NOMO-1 treated with DMSO at 0.1 percent for 48 hours (cell line): ENCODE measurements around the gene URB1.

Experiments used
- DNase-seq: peaks from one replicate; lab custom pipeline; 2025; ENCODE audit not compliant: unreplicated experiment; lab: John Stamatoyannopoulos, UW

Gene URB1

DNA sequence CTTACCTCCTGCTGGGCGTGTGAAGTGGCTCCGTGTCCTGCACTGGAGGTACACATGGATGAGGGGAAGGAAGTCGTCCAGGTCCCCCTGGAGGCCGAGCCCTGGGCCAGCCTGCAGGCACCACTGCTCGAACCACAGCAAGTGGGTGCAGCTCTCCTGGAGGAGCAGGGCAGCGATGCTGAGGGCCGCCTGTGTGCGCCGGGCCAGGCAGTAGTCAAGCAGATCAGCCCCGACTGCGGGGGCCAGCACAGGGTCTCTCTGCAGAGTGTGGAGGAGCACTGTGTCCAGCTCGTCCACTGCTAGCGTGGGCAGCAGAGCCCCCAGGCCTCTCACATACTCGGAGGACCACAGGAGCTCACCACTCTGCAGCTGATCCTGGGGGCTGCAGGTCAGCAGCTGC is 45.9 kb downstream of the URB1 start:
- no peak for DNase-seq

DNA sequence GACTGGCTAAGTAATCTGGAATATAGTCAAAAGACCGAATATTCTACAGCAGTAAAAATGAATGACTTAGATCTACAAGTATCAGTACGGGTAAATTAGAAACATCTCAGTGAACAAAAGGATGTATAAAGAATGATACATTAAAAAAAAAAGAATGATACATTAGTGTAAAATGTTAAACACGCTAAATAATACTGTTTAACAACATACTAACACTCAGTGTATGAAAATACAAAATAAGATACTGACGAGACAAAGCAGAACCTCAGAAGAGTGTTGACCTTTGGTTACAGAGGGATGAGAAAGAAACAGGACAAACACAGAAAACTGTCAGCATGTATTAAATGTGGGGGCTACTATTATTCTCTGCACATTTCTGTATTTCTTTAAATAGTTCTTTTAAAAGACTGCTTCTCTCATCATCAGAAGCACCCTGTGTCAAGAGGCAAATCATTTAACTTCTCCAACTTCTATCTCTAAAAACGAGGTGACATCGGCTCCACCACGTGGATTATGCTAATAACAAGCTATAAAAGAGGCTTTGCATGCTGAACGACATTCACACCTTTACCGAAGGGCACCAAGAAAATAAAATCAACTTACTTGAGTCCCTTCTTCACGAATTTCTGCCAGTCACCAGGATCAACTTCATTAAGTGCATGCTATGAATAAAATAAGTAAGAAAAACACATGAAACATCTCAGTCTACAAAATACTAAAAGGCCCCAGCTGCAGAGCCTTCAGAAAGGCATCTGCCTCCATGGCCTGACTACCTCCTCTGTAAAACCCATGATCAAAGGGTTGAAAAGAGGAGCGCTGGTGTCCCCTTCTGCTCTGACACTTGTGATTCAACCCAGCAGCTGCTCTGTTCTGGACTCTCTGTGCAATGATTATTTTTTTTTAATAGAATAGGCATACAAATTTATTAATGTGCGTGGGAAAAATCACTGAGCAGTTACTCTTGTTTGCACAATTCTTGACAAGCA is 51.7 kb downstream of the URB1 start:
- DNase-seq: no peak

DNA sequence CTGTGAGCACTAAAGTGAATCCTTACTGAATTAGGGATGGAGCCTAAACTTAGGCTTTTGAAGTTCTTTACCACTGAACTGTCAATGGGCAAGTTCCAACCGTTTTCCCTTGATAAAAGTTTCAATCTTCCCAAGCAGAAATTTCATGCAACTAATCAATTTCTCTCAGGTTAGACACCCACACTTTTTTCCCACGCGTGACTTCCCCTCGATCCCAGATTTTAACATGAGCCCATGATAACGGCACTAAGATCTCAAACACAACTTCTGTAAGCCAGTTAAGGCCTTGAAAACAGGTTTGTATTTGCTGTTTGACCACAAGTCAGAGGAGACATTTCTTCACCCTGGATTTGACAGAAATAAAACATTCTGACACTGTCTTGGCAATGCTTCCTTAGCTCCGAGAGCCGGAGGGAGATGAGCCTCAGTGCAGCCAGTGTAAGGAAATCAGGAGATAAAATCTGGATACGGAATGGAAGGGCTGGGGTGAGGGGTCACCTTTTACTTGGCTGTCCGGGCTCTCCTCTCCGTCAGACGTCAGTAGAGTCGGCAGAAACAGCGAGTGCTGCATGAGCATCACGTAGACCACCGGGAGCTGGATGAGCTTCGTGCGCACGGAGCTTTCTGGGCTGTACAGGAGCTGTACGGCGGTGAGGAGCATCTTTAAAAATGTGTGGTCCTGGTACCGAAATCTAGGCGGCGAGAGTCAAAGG is 54.4 kb downstream of the URB1 start:
- no peak for DNase-seq

DNA sequence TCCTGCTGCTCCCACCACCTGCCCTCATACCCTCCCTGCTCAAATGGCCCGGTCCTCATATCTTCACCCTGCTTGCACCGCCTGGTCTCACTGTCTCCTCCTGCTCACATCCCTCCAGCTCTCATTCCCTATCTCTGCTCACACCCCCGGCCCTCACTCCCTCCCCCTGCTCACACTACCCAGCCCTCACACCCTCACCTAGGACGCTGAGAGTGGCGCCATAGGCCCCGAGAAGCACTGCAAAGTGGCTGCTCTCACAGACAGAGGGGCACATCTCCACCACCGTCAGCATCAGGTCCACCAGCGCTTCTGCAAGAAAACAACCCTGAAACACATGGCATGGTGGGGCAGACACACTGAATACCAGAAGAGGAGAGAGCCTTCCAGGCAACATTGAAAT is 55.6 kb downstream of the URB1 start:
- no peak for DNase-seq

DNA sequence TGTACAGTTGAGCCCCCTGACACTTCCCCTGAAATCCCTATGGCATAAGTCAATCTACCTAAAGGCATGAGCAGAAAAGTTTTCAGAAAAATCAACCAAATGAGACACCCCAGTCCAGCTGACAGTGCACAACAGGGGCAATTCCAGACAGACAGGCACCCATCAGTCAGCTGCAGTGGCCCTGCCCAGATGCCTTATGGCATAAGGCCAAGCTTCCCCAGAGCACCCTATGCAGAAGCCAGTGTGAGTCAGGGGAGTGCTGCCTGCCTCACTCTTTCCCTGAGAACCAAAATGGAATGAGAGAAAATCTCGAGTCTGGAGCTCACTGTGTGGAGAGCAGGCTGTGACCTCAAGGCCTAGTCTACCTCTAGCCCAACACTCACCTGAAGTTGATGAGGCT is 56.1 kb downstream of the URB1 start:
- DNase-seq: no peak

DNA sequence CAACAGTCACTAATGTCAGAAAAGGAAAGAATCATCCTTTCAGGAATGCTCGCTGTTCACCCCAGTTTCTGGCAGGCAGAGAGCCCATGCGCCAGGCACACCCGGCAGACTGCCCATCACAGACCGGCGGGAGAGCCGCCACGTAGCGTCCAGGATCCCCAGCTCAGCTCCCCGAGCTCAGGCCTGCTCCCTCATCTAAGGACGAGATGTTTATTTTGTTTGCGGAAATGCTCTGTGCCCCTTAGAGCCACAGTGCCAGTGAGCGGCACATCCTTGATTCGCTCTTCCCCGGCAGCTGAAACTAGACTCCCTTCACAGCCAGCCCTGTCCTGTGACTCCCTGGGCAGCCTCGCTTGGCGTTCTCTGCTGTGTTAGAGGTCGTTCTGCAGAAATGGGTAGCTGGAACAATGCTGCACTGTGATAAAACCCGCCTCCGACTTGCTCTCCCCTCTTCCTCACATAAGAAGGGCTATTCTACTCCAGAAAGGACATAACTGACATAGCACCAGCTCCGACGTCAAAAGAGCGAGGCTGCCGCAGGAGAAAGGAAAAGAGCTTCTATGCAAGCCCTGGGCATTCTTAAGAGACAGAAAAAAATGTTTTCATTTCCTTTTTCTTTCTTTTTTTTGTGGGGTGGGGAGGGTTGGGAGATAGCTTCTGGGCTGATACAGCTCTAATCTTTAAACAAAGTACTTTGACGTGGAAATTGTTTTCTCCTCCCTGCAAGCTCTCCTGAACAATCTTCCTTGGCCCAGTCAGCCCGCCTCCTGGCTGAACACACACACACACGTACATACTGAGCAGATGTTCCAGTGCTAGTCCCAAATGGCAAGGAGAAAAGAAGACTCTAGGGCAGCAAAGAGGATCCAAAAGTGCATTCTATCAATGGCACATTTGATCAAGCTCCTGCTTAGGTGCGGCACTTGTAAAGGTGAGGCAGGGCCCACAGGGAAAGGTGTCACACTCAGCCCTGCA is 56.9 kb downstream of the URB1 start:
- DNase-seq: no peak

DNA sequence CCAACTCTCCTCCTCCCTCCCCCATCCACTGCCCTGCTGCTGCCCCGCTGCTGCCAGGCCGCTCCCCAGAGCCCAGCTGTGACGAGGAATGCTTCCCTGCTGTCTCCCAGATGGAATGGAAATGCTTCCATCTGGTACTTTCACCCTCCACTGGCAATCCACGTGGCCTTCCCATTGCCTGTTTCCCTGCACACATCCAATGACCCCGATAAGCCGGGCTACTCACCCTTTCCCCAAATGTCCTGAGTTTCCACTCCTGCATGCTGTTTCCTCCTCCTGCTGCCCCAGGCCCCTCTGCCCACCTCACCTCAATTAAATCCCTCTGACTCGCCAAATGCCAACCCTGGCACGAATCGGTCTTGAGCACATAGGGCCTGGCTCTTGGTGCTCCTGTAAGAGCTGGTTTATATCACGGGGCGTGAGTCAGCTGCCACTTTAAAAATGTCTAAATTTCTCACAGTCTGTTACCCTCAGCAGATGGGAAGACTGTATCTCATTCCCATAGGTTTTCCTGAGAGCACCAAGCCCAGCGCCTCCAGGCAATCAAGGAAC is 57.8 kb downstream of the URB1 start:
- no peak for DNase-seq

DNA sequence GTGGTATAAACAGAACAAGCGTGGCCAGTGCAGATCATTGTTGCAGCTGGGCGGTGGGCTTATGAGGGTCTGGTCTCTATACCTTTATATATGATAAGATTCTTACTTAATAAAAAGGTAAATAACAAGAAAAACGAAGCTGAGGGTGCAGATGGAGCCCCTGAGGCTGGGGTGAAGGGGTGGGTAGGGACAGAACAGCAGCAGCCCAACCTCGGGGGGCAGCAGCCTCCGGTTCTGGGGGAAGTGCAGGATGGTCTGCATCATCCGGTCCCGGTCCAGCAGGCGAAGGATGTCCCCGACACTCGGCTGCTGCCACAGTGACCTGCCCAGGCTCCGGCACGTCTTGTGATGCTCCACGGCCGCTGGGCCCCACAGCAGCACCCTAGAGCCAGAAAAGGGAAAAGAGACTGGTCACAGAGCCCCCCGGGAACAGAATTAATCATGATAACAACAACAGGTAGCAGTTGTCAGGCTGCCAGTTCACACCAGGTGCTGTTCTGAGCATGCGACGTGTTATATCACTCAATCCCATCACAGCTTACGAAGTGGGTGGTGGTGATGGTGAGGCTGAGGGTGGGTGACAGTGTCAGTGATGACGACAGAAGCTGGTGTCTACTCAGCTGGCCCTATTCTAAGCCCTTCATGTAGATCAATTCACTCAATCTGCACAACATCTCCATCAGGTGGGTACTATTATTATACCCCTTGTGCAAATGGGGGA is 58.7 kb downstream of the URB1 start:
- DNase-seq: no peak

DNA sequence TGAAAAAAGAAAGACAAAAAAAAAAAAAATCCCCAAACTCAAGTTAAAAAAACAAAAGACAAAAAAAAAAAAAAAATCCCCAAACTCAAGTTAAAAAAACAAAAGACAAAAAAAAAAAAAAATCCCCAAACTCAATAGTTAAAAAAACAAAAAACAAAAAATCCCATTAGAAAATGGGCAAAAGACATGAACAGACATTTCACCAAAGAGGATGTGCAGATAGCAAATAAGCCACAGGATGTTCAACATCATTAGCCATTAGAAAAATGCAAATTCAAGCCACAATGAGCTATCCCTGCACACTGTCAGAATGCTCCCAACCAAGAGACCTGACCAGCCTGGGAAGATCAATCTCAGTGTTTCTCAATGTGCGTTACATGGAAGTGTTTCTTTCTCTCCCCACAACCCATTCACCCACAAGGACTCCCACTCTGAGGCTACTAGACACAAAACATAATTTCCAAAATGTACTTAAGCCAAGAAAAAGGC is 60.3 kb downstream of the URB1 start:
- no peak for DNase-seq

DNA sequence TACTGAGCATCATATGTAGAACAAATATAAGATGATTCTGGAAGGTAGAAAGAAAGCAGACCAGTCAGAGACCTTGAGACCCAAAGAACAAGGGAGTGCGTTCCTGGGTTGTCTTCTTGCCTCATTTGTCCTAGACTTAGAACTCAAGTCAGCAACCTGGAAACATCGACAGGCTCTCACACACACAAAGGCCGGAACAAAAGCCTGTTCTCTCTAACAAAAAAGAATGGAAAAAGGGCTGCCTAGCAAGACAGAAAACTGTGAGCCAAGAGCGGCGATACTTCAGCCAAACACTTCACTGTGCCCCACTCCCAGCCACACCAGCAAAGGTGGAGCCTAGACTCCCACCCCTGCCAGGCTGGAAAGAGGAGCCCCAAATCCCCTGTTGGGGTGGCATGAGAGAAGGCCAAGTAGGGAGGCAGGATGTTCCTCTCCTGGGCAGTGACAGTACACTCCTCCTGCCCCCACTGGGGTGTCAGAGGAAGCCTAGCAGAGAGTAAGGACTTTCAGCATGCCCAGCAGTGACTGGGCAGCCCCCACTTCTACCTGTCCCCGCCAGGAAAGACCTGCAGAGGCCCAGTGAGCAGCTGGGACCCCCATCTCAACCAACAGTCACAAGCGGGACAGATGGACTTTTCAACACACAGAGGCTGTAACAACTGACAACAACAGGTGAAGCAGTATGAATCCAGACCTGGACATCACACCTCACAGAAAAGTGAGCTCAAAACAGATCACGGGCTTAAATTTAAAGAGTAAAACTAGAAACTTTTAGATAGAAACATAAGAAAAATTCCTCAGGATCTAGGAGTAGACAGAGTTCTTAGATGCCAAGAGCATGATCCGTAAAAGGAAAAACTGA is 61.1 kb downstream of the URB1 start:
- DNase-seq: no peak

DNA sequence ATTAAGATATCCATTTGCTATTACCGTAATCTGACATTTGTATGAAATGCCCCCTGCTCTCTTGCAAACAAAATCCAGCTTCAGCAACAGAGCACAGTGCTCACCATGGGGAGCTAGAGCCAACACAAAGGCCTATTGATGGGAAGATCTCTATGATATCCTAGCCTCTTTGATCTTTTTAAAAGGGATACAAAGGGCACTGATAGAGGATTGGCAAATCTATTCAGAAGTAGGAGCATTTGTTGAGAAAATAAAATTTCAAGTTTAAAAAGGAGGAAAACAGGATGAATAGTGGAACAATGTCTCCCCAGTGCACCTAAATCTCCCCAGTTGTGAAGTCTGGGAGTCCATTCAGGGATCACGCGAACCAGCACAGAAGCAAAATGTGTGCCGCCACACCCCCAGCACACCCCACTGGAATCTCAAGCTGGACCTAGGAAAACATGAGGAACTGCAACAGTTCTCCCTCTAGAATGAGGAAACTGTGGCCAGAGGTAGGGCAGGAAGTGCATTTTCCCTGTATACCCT is 62.0 kb downstream of the URB1 start:
- no peak for DNase-seq

DNA sequence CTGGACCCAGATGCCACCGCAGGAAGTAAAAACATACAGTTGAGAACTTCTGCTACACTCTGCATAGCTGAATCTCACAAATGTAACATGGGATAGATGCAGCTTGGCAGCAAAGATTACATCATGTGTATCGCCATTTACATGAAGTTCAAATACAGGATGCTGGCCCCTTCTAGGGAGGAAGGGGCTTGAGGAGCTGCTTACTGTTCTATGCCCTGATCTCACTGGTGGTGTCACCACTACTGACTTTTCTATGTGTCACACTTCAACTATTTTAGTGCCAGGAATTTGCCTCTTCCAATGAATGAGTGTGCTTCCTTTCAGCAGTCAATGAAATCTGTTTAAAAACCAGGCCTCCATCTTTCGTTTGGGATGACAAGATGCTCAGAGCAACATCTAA is 63.0 kb downstream of the URB1 start:
- no peak for DNase-seq

DNA sequence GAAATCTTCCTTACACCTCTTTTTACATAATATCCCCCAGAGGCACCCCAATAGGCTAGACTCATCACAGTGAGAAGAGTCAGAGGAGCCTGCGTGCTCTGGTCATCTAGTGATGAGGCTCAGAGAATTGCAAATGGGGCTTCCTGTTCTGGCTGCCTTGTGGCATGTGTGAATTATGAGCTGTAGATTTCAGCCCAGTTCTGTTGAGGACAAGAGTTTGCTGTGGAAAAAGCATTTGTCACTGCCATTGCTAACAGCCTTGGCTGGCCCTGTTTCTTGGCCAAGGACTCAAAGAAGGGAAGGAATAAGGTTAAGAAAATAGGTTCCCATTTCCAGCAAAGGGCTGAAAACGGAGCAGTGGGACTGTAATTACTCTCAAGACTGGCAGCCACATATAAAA is 63.5 kb downstream of the URB1 start:
- DNase-seq: peak; percentile 56

DNA sequence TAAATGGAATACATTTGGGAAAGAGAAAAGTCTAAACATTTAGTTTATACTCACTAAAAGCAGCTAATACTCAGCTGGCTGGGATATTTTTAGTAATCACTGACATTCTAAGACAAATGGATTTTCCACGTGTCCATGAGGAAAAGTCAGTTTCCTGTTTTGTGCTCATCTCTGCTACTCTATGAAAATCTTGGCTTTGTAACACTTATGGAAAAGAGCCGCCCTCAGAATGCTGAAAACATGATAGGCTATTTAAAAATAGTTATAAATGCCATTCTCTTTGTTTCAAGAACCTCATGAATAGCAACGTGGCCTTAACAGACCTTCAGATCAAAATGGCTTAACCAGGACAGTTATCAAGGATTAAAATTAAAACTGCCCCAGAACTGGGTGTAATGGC is 64.2 kb downstream of the URB1 start:
- no peak for DNase-seq

DNA sequence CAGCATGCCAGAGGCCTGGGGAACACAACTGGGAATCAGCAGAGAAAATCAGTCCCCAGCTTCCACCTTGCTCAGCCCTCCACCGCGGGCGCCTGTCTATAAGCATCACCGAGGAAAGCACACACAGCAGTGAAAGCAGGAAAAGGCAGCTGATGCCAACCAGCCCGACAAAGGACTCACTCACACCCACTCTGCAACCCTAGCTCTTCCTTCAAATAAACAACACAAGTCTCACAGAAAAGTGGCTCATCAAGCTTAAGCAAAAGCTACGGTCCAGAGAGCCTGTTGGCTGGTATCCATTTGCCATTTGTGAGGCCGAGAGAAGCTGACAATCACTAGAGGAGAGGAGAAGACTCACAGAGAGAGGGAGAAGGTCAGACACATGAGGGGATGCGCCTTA is 67.1 kb downstream of the URB1 start:
- DNase-seq: no peak

DNA sequence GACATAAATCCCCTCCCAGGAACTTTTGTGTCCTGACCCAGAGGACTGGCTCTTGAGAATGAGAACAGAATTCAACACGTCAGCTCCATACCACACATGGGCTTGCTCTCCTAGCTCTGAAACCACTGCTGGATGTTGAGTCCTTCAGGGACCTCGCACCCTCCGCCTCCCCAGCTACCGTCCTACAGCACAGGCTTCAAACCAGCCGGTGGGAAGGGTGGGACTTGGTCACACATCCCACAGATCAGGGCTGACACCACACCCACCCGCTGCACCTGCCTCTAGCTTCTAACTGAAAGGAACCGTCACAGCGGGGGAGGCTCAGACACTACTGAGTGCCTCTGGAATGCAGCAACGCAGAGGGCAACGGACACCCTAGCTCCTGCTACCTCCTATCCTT is 70.1 kb downstream of the URB1 start:
- DNase-seq: no peak

DNA sequence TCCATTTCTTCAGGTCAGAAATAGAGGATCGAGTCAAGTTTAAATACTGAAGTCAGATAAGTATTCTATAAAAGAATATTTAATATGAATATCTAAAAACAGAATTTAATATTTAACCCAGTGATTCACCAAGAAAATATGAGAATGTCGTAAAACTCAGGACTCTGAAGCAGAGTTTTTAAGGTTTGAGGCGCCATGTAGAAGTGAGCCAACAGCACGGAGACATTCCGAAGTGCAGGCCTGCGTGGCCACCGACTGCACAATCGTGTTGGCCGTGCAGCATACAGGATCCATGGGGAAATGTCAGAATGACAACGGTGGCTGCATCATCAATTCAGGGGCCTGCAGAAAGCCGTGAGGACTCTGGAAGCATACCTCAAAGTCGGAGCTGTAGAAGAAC is 70.7 kb downstream of the URB1 start:
- no peak for DNase-seq

DNA sequence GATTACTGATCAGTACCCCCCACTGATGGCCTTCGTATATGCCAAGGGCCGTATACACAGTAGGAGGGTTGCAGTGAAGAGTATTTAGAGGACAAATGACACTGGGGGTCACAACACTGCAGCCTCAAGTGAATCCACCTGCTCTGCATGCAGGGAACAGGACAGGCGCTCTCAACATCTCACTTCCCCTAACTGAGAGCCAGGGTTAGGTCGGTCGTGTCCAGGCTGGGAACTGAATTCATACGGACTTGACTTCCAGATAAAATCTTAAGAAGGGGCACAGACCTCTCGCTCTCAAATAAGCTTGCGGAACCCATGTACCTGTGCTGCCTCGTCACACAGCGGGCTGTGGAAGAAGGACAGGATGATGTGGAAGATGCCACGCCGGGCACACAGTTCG is 71.3 kb downstream of the URB1 start:
- DNase-seq: no peak

DNA sequence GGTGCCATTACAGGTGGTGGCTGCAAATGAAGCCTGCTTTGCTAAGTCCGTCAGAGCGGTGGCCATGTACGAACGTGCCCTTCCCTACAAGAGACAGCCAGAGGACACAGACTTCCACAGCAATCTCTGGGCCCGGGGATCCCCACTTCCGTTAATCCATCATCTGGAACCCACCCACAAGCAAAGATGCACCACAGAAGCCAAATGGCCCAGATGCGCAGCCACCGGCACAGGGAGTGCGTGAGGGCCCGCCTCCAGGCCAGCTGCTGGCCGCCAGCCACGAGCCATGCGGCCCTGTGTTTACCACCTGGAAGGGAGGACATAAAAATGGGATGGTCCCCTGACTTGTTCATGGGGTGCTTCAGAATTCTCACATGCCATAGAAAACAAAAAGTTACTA is 72.1 kb downstream of the URB1 start:
- DNase-seq: no peak
